ENCODE results near the gene PDSS1. TPM values are rescaled to one million over a fixed set of nuclear protein-coding genes. Genes with fewer than 3 reads are reported as not detected.

Gene PDSS1
- total RNA-seq, 1 donor from 2014 or later: 7.9 TPM

DNA sequence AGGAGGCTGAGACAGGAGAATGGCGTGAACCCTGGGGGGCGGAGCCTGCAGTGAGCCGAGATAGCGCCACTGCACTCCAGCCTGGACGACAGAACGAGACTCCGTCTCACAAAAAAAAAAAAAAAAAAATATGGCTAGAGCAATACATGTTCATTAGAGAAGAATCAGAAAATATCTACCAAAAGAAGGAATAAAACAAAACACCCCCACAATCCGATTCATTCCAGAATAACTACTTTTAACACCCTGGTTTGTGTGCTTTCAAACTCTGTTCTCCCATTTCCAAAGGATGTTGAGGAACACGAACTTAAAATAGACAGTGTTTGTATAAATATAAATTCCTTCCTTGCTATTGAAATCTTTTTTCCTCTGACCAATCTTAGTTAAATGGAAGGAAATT, 6.5 kb downstream of the PDSS1 start:
- TF ChIP-seq, protein P1, sequence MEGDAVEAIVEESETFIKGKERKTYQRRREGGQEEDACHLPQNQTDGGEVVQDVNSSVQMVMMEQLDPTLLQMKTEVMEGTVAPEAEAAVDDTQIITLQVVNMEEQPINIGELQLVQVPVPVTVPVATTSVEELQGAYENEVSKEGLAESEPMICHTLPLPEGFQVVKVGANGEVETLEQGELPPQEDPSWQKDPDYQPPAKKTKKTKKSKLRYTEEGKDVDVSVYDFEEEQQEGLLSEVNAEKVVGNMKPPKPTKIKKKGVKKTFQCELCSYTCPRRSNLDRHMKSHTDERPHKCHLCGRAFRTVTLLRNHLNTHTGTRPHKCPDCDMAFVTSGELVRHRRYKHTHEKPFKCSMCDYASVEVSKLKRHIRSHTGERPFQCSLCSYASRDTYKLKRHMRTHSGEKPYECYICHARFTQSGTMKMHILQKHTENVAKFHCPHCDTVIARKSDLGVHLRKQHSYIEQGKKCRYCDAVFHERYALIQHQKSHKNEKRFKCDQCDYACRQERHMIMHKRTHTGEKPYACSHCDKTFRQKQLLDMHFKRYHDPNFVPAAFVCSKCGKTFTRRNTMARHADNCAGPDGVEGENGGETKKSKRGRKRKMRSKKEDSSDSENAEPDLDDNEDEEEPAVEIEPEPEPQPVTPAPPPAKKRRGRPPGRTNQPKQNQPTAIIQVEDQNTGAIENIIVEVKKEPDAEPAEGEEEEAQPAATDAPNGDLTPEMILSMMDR (IDR thresholded peaks at IDR 0.05; ENCODE audit: insufficient read depth, low read length, poor library complexity, severe bottlenecking): no peak
- Histone ChIP-seq H3K27me3 (ENCODE audit: control insufficient read depth, insufficient read depth, low read length) (no peaks in the 10 kb centered on the region), H3K4me3 (ENCODE audit: low read depth, low read length) (no peak overlapping the region), H3K36me3 (ENCODE audit: control insufficient read depth, insufficient read depth, low read length) (peaks cover 1% of the 10 kb centered on the region)
- DNase-seq (ENCODE audit: low read depth): no peak

DNA sequence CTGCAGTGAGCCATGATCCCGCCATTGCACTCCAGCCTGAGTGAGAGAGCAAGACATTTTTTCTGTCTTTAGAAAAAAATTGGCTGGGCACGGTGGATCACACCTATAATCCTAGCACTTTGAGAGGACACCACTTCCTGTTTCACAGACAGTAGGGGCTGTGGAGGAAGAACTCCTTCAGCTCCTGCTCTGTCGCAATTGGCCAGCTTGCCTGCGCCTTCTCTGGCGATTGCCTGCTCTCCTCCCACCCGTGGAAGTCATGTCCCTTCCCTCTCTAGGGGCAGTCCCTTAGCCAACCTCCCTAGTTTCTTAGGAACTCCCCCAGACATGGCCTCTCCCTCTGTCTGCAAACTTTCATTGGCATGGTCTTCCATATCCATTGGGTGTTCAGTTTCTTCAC, 8.7 kb downstream of the PDSS1 start:
- TF ChIP-seq, protein P1 (IDR thresholded peaks at IDR 0.05; ENCODE audit: insufficient read depth, low read length, poor library complexity, severe bottlenecking): no peak
- Histone ChIP-seq H3K27me3 (ENCODE audit: control insufficient read depth, insufficient read depth, low read length) (no peaks in the 10 kb centered on the region), H3K36me3 (ENCODE audit: control insufficient read depth, insufficient read depth, low read length) (no peaks in the 10 kb centered on the region), H3K4me3 (ENCODE audit: low read depth, low read length) (no peak overlapping the region)
- DNase-seq (ENCODE audit: low read depth): no peak

DNA sequence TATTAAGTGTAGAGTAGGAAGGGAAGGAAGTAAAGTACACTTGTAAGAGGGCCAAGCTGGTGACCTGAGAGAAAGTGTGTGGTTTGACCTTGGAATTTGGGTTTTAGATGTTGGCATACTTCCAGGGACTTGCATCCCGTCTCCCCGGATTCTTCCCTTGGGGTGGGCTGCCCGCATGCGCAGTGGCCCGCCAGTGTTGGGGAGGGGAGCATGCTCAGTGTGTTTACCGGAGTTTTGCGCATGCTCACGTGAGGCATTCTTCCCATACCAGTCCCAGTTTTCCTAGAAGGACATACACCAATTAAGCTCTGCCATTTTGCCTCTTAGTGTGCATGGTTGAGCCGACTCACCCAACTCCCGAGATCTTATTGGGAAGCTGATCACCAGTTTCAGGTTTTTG, 9.4 kb downstream of the PDSS1 start:
- Histone ChIP-seq H3K36me3 (ENCODE audit: control insufficient read depth, insufficient read depth, low read length) (no peaks in the 10 kb centered on the region), H3K4me3 (ENCODE audit: low read depth, low read length) (no peak overlapping the region), H3K27me3 (ENCODE audit: control insufficient read depth, insufficient read depth, low read length) (no peaks in the 10 kb centered on the region)
- DNase-seq (ENCODE audit: low read depth): no peak
- TF ChIP-seq, protein P1 (IDR thresholded peaks at IDR 0.05; ENCODE audit: insufficient read depth, low read length, poor library complexity, severe bottlenecking): no peak

DNA sequence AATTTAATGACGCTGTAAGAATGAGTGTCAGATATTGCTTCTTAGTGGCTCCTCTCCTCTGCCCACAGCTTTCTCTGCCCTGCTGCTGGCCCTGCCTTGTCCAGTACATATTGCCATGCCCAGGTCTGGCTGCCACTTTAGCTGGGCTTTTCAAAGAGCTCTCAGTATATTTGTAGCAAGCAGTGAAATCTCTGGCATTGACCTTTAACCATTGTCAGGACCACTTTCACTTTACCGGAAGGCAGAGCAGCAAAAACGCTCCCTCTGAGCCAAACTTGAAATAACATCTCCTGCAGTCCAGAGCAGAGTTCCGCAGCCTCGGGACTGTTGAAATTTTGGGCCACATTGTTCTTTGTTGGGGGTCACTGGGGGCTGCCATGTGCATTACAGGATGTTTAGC, 13.8 kb downstream of the PDSS1 start:
- TF ChIP-seq, protein P1 (IDR thresholded peaks at IDR 0.05; ENCODE audit: insufficient read depth, low read length, poor library complexity, severe bottlenecking): no peak
- Histone ChIP-seq H3K36me3 (ENCODE audit: control insufficient read depth, insufficient read depth, low read length) (no peaks in the 10 kb centered on the region), H3K27me3 (ENCODE audit: control insufficient read depth, insufficient read depth, low read length) (no peaks in the 10 kb centered on the region), H3K4me3 (ENCODE audit: low read depth, low read length) (no peak overlapping the region)
- no peak for DNase-seq (ENCODE audit: low read depth)

DNA sequence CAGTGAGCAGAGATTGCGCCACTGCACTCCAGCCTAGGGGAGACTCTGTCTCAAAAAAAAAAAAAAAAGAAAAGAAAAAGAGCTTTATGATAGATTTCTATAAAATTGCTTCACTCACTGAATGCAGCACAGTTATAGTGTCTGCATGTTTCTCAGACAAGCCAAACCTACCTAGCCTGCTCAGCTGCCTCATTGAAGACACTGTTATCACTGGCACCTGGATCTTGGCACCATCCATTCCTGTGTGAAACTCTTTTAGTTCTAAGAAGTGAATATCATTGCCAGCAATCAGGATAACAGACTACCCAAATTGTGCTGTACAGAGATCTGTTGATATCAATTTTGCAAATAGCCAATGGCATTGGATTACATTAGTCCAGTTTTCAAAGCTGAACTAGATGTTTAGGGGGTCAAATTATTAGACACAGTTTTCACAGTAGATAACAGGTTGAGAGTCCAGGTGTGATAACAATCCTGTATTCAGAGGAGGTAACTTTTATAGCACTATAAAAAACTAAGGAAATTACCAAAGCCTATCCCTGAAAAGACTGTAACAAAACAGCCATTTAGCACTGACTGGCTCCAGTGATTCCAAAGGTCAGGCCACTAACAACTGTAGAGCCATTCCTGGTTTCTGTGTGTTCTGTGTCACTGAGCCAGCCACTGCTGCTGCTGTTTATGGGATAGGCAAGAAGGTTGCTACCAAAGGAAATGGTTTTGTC, 17.1 kb downstream of the PDSS1 start:
- Histone ChIP-seq H3K36me3 (ENCODE audit: control insufficient read depth, insufficient read depth, low read length) (no peaks in the 10 kb centered on the region), H3K4me3 (ENCODE audit: low read depth, low read length) (no peak overlapping the region), H3K27me3 (ENCODE audit: control insufficient read depth, insufficient read depth, low read length) (no peaks in the 10 kb centered on the region)
- no peak for DNase-seq (ENCODE audit: low read depth)
- TF ChIP-seq, protein P1 (IDR thresholded peaks at IDR 0.05; ENCODE audit: insufficient read depth, low read length, poor library complexity, severe bottlenecking): no peak

DNA sequence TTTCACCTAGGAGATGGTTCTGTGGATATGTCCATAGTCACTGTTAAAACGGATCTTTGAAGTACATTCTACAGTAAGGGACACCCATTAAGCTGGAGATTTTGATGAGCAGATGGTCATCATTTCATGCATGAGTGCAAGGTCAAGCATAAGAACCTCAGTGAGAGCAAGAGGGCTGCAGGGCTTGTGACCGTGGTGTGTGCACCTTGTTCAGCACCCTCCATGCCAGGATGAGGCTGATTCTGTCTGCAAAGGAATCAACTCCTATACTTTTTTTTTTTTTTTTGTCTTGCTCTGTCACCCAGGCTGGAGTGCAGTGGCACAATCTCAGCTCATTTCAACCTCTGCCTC, 17.6 kb downstream of the PDSS1 start:
- no peak overlapping the region for H3K4me3 ChIP-seq (ENCODE audit: low read depth, low read length)
- TF ChIP-seq, protein P1 (IDR thresholded peaks at IDR 0.05; ENCODE audit: insufficient read depth, low read length, poor library complexity, severe bottlenecking): no peak
- no peaks in the 10 kb centered on the region for H3K36me3 ChIP-seq (ENCODE audit: control insufficient read depth, insufficient read depth, low read length)
- DNase-seq (ENCODE audit: low read depth): no peak
- no peaks in the 10 kb centered on the region for H3K27me3 ChIP-seq (ENCODE audit: control insufficient read depth, insufficient read depth, low read length)

All from kidney epithelial cell (primary cell).